ENCODE results near the gene CWH43. TPM values are rescaled to one million over a fixed set of nuclear protein-coding genes. Genes with fewer than 3 reads are reported as not detected.
"Not testable (repeated sequence)": the region's sequence is repeated elsewhere in the genome, so short reads cannot be mapped to it uniquely, and the experiment has no call there.

Gene CWH43
- total RNA-seq, 2 donors from 2014 or later, result 14.8 to 118 TPM

- H3K4me3 ChIP-seq; H3K36me3 ChIP-seq; H3K27me3 ChIP-seq (replicated peaks; ENCODE audit: insufficient read depth); H3K4me1 ChIP-seq (replicated peaks); intact Hi-C loops (cut with DNase I); H3K9me3 ChIP-seq; DNase-seq (ENCODE audit: low spot score); H3K27ac ChIP-seq: not testable (repeated sequence)
- WGBS, result 51% methylated on average over 9 of the region's 9 CpGs
Measured at GRCh38 chr4:49097071-49097470, 111.0 kb downstream of the CWH43 start.

DNA sequence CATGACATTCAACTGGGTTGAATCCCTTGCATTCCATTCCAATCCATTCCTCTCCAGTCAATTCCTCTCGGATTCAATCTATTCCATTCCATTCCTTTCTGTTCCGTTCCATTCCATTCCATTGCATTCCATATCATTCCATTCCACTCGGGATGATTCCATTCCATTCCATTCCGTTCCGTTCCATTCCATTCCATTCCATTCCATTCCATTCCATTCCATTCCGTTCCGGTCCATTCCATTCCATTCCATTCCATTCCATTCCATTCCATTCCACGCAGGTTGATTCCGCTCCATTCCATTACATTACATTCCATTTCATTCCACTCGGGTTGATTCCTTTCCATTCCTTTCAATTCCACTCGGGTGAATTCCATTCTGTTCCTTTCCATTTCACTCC is 111.4 kb downstream of the CWH43 start:
- H3K9me3 ChIP-seq; intact Hi-C loops (cut with DNase I): not testable (repeated sequence)
- WGBS, result 50% methylated on average over 11 of the region's 11 CpGs

DNA sequence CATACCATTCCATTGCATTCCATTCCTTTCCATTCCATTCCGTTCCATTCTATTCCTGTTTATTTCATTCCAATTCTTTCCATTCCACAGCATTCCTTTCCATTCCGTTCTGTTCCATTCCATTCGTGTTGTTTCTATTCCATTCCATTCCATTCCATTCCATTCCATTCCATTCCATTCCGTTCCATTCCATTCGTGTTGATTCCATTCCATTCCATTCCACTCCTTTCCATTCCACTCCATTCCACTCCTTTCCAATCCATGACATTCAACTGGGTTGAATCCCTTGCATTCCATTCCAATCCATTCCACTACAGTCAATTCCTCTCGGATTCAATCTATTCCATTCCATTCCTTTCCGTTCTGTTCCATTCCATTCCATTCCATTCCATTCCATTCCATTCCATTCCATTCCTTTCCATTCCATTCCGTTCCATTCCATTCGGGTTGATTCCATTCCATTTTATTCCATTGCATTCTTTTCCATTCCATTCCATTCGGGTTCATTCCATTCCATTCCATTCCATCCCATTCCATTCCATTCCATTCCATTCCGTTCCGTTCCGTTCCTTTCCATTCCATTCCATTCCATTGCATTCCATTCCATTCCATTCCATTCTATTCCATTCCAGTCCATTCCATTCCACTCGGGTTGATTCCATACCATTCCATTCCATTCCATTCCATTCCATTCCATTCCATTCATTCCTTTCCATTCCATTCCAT is 112.1 kb downstream of the CWH43 start:
- H3K9me3 ChIP-seq; intact Hi-C loops (cut with DNase I): not testable (repeated sequence)
- 61% methylated on average over 14 of the region's 14 CpGs for WGBS

More for the DNA sequence above, 111.4 kb downstream of the CWH43 start:
- not testable (repeated sequence) for H3K27ac ChIP-seq; H3K4me3 ChIP-seq; H3K27me3 ChIP-seq (replicated peaks; ENCODE audit: insufficient read depth); H3K36me3 ChIP-seq; DNase-seq (ENCODE audit: low spot score); H3K4me1 ChIP-seq (replicated peaks)

DNA sequence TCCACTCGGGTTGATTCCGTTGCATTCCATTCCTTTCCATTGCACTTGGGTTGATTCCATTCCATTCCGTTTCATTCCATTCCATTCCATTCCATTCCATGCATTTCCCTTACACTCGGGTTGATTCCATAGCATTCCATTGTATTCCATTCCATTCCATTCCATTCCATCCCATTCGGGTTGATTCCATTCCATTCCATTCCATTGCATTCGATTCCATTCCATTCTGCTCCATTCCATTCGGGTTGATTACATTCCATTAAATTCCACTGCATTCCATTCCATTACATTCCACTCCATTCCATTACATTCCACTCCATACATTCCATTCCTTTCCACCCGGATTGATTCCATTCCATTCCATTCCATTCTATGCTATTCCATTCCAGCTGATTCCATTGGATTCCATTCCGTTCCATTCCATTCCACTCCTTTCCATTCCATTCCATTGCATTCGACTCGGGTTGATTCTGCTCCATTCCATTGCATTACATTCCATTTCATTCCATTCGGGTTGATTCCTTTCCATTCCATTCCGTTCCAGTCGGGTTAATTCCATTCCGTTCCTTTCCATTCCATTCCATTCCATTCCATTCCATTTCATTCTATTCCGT is 113.9 kb downstream of the CWH43 start:
- DNase-seq (ENCODE audit: low spot score); intact Hi-C loops (cut with DNase I); H3K27ac ChIP-seq; H3K36me3 ChIP-seq; H3K4me1 ChIP-seq (replicated peaks); H3K4me3 ChIP-seq; H3K9me3 ChIP-seq; H3K27me3 ChIP-seq (replicated peaks; ENCODE audit: insufficient read depth): not testable (repeated sequence)
- 61% methylated on average over 16 of the region's 16 CpGs for WGBS

More for the DNA sequence above, 112.1 kb downstream of the CWH43 start:
- not testable (repeated sequence) for H3K4me3 ChIP-seq; H3K4me1 ChIP-seq (replicated peaks); H3K27me3 ChIP-seq (replicated peaks; ENCODE audit: insufficient read depth); H3K27ac ChIP-seq; H3K36me3 ChIP-seq; DNase-seq (ENCODE audit: low spot score)

GRCh38 chr4:49102344-49102898 is 116.3 kb downstream of the CWH43 start:
- H3K4me3 ChIP-seq; H3K27ac ChIP-seq; H3K9me3 ChIP-seq; H3K27me3 ChIP-seq (replicated peaks; ENCODE audit: insufficient read depth); H3K36me3 ChIP-seq; H3K4me1 ChIP-seq (replicated peaks); DNase-seq (ENCODE audit: low spot score); intact Hi-C loops (cut with DNase I): not testable (repeated sequence)
- 62% methylated on average over 9 of the region's 9 CpGs for WGBS

DNA sequence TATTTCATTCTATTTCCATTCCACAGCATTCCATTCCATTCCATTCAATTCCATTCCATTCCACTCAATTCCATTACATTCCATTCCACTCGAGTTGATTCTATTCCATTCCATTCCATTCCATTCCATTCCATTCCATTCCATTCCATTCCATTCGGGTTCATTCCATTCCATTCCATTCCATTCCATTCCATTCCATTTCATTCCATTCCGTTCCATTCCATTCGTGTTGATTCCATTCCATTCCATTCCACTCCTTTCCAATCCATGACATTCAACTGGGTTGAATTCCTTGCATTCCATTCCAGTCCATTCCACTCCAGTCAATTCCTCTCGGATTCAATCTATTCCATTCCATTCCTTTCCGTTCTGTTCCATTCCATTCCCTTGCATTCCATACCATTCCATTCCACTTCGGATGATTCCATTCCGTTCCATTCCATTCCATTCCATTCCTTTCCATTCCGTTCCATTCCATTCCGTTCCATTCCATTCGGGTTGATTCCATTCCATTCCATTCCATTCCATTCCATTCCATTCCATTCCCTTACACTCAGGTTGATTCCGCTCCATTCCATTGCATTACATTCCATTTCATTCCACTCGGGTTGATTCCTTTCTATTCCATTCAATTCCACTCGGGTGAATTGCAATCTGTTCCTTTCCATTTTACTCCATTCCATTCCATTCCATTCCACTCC is 117.5 kb downstream of the CWH43 start:
- 55% methylated on average over 14 of the region's 14 CpGs for WGBS
- peak; percentile 55 for DNase-seq (ENCODE audit: low spot score)
- not testable (repeated sequence) for H3K9me3 ChIP-seq

DNA sequence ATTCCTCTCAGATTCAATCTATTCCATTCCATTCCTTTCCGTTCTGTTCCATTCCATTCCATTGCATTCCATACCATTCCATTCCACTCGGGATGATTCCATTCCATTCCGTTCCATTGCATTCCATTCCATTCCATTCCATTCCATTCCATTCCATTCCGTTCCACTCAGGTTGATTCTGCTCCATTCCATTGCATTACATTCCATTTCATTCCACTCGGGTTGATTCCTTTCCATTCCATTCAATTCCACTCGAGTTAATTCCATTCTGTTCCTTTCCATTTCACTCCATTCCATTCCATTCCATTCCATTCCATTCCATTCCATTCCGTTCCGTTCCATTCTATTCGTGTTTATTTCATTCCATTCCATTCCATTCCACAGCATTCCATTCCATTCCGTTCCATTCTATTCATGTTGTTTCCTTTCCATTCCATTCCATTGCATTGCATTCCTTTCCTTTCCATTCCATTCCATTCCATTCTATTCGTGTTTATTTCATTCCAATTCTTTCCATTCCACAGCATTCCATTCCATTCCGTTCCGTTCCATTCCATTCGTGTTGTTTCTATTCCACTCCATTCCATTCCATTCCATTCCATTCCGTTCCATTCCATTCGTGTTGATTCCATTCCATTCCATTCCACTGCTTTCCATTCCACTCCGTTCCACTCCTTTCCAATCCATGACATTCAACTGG is 118.3 kb downstream of the CWH43 start:
- H3K27me3 ChIP-seq (replicated peaks; ENCODE audit: insufficient read depth); H3K4me1 ChIP-seq (replicated peaks); DNase-seq (ENCODE audit: low spot score); H3K27ac ChIP-seq; H3K9me3 ChIP-seq; intact Hi-C loops (cut with DNase I); H3K36me3 ChIP-seq; H3K4me3 ChIP-seq: not testable (repeated sequence)
- WGBS, result 54% methylated on average over 17 of the region's 17 CpGs

More for the DNA sequence above, 117.5 kb downstream of the CWH43 start:
- H3K27ac ChIP-seq; H3K4me3 ChIP-seq; H3K36me3 ChIP-seq; intact Hi-C loops (cut with DNase I); H3K27me3 ChIP-seq (replicated peaks; ENCODE audit: insufficient read depth); H3K4me1 ChIP-seq (replicated peaks): not testable (repeated sequence)

- intact Hi-C loops (cut with DNase I); H3K27me3 ChIP-seq (replicated peaks; ENCODE audit: insufficient read depth); H3K4me1 ChIP-seq (replicated peaks); H3K27ac ChIP-seq; H3K9me3 ChIP-seq; H3K36me3 ChIP-seq; H3K4me3 ChIP-seq: not testable (repeated sequence)
- WGBS, result 65% methylated on average over 11 of the region's 11 CpGs
- DNase-seq (ENCODE audit: low spot score), result peak; percentile 43
Measured at GRCh38 chr4:49105248-49105904, 119.3 kb downstream of the CWH43 start.

DNA sequence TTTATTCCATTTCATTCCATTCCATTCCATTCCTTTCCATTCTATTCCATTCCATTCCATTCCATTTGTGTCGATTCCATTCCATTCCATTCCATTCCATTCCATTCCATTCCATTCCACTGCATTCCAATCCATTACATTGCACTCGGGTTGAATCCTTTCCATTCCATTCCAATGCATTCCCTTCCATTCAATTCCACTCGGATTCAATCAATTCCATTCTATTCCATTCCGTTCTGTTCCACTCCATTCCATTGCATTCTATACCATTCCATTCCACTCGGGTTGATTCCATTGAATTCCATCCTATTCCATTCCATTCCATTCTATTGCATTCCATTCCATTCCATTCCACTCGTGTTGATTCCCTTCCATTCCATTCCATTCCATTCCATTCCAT is 121.2 kb downstream of the CWH43 start:
- intact Hi-C loops (cut with DNase I); H3K27ac ChIP-seq; H3K4me3 ChIP-seq; H3K4me1 ChIP-seq (replicated peaks); DNase-seq (ENCODE audit: low spot score); H3K36me3 ChIP-seq; H3K27me3 ChIP-seq (replicated peaks; ENCODE audit: insufficient read depth); H3K9me3 ChIP-seq: not testable (repeated sequence)
- 54% methylated on average over 6 of the region's 6 CpGs for WGBS

DNA sequence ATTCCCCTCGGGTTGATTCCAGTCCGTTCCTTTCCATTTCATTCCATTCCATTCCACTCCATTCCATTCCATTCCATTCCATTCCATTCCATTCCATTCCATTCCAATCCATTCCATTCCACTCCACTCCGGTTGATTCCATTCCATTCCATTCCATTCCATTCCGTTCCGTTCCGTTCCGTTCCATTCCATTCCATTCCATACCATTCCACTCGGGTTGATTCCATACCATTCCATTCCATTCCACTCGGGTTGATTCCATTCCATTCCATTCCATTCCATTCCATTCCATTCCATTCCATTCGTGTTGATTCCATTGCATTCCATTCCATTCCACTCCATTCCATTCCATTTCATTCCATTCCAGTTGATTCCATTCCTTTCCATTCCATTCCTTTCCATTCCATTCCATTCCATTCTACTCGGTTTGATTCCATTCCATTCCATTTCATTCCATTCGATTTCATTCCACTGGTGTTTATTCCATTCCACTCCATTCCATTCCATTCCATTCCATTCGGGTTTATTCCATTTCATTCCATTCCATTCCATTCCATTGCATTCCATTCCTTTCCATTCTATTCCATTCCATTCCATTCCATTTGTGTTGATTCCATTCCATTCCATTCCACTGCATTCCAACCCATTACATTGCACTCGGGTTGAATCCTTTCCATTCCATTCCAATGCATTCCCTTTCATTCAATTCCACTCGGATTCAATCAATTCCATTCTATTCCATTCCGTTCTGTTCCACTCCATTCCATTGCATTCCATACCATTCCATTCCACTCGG is 122.3 kb downstream of the CWH43 start:
- peak; percentile 42 for DNase-seq (ENCODE audit: low spot score)
- H3K4me1 ChIP-seq (replicated peaks); H3K9me3 ChIP-seq; H3K36me3 ChIP-seq; H3K27ac ChIP-seq; H3K27me3 ChIP-seq (replicated peaks; ENCODE audit: insufficient read depth); H3K4me3 ChIP-seq; intact Hi-C loops (cut with DNase I): not testable (repeated sequence)
- WGBS, result 53% methylated on average over 16 of the region's 17 CpGs

DNA sequence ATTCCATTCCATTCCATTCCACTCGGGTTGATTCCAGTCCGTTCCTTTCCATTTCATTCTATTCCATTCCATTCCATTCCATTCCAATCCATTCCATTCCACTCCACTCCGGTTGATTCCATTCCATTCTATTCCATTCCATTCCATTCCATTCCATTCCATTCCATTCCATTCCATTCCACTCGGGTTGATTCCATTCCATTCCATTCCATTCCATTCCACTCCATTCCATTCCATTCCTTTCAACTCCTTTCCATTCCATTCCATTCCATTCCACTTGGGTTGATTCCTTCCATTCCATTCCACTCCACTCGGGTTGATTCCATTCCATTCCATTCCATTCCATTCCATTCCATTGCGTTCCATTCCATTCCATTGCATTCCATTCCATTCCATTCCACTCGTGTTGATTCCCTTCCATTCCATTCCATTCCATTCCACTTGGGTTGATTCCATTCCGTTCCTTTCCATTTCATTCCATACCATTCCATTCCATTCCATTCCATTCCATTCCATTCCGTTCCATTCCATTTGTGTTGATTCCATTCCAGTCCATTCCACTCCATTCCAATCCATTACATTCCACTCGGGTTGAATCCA is 123.6 kb downstream of the CWH43 start:
- H3K9me3 ChIP-seq; H3K27ac ChIP-seq; intact Hi-C loops (cut with DNase I); H3K27me3 ChIP-seq (replicated peaks; ENCODE audit: insufficient read depth); H3K36me3 ChIP-seq; DNase-seq (ENCODE audit: low spot score); H3K4me3 ChIP-seq; H3K4me1 ChIP-seq (replicated peaks): not testable (repeated sequence)
- 47% methylated on average over 10 of the region's 10 CpGs for WGBS

All from prostate gland (tissue), 2 donors.